ENCODE data around the gene TASL. TPM values are rescaled to one million over a fixed set of nuclear protein-coding genes. Genes with fewer than 3 reads are reported as not detected.
A peak's percentile ranks its signal among the peaks of the same experiment; 100 is the strongest.

TASL gene
- total RNA-seq, 2 experiments from 2014 or later: 4.2 to 4.3 TPM

DNA sequence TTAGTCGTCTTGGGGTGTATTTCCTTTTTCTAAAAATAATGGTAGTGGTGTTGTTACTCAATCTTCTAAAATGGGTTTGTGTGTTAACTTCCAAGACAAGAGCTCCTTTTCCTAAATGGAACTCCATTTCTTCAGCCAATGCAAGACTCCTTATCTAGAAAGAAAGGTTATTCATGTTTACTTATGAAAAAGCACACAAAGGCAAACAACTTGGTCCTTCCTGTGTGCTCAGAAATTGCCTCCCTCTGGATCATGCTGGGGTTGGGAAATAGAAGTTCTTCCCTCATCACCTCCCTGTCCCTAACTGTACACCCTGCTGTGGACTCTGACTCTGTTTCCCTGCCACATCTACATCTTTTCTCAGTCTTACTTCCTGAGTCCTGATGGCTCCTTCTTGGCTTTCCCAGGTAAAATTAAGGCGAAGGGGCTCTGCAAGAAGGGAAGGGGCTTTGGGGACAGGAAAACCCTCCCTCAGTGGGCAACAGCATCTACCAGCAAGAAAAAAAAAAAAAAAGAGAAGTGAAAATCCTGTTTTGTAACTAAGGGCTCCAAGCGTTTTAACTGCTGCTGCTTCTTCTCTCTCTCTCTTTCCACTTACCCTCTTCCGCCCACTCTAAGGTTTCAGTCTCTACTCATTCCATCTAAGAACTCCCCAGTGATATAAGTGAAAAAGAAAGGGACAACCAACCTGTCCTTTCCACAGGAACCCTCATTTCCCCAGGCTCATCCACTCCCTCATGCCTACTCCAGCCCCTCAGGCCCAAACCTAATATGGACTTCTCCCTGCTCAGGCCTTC, 19.8 kb upstream of the TASL start:
- Mint-ChIP-seq H3K4me1 (peaks cover 9% of the 10 kb centered on the region), H3K36me3 (ENCODE audit: low read depth) (no peaks in the 10 kb centered on the region), H3K4me3 (no peak overlapping the region), H3K27ac (no peak overlapping the region), H3K9me3 (no peaks in the 10 kb centered on the region), H3K27me3 (no peaks in the 10 kb centered on the region)
- POLR2A ChIA-PET: no interaction called here
- DNase-seq: no peak
- CTCF ChIA-PET: no interaction called here

- no peaks in the 10 kb centered on the region for H3K27me3 Mint-ChIP-seq
- ChIA-PET CTCF (interaction anchor here (1.6 to 3.0 kb wide), 2 partner anchors 21 to 24 kb away, joined by 6 to 15 read pairs; no protein-coding TSS in a partner anchor), POLR2A (no interaction called here)
- no peak overlapping the region for H3K4me3 Mint-ChIP-seq
- peak; percentile 30 for DNase-seq
- H3K27ac Mint-ChIP-seq: no peak overlapping the region
- H3K36me3 Mint-ChIP-seq (ENCODE audit: low read depth): no peaks in the 10 kb centered on the region
- H3K9me3 Mint-ChIP-seq: no peaks in the 10 kb centered on the region
- peaks cover 9% of the 10 kb centered on the region for H3K4me1 Mint-ChIP-seq
Observed at GRCh38 chrX:30593440-30594200, 16.1 kb upstream of the TASL start.

DNA sequence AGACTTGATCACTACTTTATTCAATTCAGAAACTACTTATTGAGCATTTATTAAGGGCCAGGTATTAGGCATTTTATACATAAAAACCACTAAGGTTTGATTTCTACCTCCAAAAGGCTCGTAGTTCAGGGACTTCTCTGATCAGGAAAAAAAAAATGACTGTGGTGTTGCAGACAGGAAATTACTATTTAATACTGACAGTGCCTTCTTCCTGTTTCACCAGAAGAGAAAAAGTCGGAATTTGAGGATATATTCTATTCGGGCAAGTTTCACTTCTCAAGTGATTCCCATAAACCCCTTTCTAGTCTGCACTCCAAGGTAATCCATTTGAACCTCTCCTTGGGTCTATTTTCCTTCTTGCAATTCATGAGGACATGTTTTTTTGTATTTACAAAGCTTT, 15.3 kb upstream of the TASL start:
- ChIA-PET CTCF (interaction anchor here (3.0 kb wide), 1 partner anchor 23 kb away, joined by 15 read pairs; no protein-coding TSS in a partner anchor), POLR2A (no interaction called here)
- Mint-ChIP-seq H3K4me3 (no peak overlapping the region), H3K27ac (no peak overlapping the region), H3K4me1 (peaks cover 9% of the 10 kb centered on the region), H3K36me3 (ENCODE audit: low read depth) (no peaks in the 10 kb centered on the region), H3K9me3 (no peaks in the 10 kb centered on the region), H3K27me3 (no peaks in the 10 kb centered on the region)
- no peak for DNase-seq

DNA sequence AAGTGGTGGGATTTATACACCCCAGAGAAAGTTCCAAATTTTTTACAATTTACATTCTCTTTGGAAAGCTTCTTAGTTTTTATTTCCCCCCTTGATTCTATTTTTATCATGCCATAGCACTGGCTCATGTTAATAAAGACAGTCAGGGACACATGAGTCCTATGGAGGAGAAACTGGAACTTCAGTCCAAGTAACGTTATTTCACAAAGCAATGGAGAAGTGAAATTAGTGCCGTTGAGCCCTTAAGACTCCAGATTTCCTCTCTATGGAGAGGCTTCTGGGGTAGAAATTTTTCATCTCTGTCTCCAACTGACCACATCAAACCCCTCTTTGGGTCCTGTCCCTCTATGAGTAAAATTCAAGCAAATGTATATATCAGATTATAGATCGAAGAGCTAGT, 12.8 kb upstream of the TASL start:
- DNase-seq: no peak
- CTCF ChIA-PET: no interaction called here
- Mint-ChIP-seq H3K4me3 (no peak overlapping the region), H3K27me3 (no peaks in the 10 kb centered on the region), H3K27ac (no peak overlapping the region), H3K36me3 (ENCODE audit: low read depth) (no peaks in the 10 kb centered on the region), H3K4me1 (no peaks in the 10 kb centered on the region), H3K9me3 (no peaks in the 10 kb centered on the region)
- POLR2A ChIA-PET: no interaction called here

GRCh38 chrX:30589146-30589888, 11.8 kb upstream of the TASL start:
- ChIA-PET CTCF (no interaction called here), POLR2A (no interaction called here)
- H3K27me3 Mint-ChIP-seq: no peaks in the 10 kb centered on the region
- no peaks in the 10 kb centered on the region for H3K4me1 Mint-ChIP-seq
- H3K27ac Mint-ChIP-seq: no peak overlapping the region
- no peak overlapping the region for H3K4me3 Mint-ChIP-seq
- no peaks in the 10 kb centered on the region for H3K36me3 Mint-ChIP-seq (ENCODE audit: low read depth)
- no peaks in the 10 kb centered on the region for H3K9me3 Mint-ChIP-seq
- DNase-seq: no peak

GRCh38 chrX:30586516-30586915, 8.9 kb upstream of the TASL start:
- H3K27ac Mint-ChIP-seq: no peak overlapping the region
- no peaks in the 10 kb centered on the region for H3K4me1 Mint-ChIP-seq
- CTCF ChIA-PET: no interaction called here
- DNase-seq: no peak
- POLR2A ChIA-PET: no interaction called here
- no peaks in the 10 kb centered on the region for H3K9me3 Mint-ChIP-seq
- H3K36me3 Mint-ChIP-seq (ENCODE audit: low read depth): no peaks in the 10 kb centered on the region
- no peak overlapping the region for H3K4me3 Mint-ChIP-seq
- H3K27me3 Mint-ChIP-seq: no peaks in the 10 kb centered on the region

DNA sequence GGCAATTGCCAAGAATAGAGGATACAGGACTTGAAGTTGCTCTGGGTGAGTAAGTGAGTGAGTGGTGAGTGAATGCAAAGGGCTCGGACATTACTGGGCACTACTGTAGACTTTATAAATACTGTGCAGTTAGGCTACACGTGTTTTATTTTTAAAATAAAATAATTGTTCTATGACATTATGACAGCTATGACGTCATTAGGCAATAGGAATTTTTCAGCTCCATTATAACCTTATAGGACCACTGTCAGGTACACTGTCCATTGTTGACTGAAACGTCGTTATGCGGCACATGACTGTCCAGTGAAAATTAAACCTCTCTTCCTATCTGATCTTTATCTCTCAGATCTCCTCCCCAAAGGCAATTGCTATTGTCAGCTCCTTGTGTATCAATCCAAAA, 5.1 kb upstream of the TASL start:
- DNase-seq: no peak
- CTCF ChIA-PET: no interaction called here
- no peak overlapping the region for H3K4me3 Mint-ChIP-seq
- H3K27ac Mint-ChIP-seq: no peak overlapping the region
- H3K9me3 Mint-ChIP-seq: peaks cover 2% of the 10 kb centered on the region
- no peaks in the 10 kb centered on the region for H3K36me3 Mint-ChIP-seq (ENCODE audit: low read depth)
- POLR2A ChIA-PET: no interaction called here
- H3K27me3 Mint-ChIP-seq: no peaks in the 10 kb centered on the region
- no peaks in the 10 kb centered on the region for H3K4me1 Mint-ChIP-seq

- POLR2A ChIA-PET: no interaction called here
Observed at GRCh38 chrX:30580641-30581040, 3.1 kb upstream of the TASL start.

GRCh38 chrX:30576881-30577280, 685 bp downstream of the TASL start:
- Mint-ChIP-seq H3K27ac (peak overlapping the region; percentile 95), H3K4me1 (peaks cover 20% of the 10 kb centered on the region), H3K4me3 (peak overlapping the region; percentile 83), H3K9me3 (peaks cover 2% of the 10 kb centered on the region), H3K27me3 (no peaks in the 10 kb centered on the region), H3K36me3 (ENCODE audit: low read depth) (peaks cover 10% of the 10 kb centered on the region)
- ChIA-PET CTCF (interaction anchor here (1.0 to 1.2 kb wide), 2 partner anchors 11 to 313 kb away, joined by 3 to 4 read pairs; partner anchors contain the start of gene TAB3), POLR2A (interaction anchor here (0.8 to 2.0 kb wide), 6 partner anchors 8 to 313 kb away, joined by 3 to 11 read pairs (median 6); partner anchors contain the start of gene TAB3)
- no peak for DNase-seq

More at GRCh38 chrX:30580641-30581040, 3.1 kb upstream of the TASL start:
- no peak for DNase-seq
- peaks cover 2% of the 10 kb centered on the region for H3K9me3 Mint-ChIP-seq
- no peaks in the 10 kb centered on the region for H3K36me3 Mint-ChIP-seq (ENCODE audit: low read depth)
- H3K4me3 Mint-ChIP-seq: no peak overlapping the region
- CTCF ChIA-PET: no interaction called here
- peaks cover 2% of the 10 kb centered on the region for H3K4me1 Mint-ChIP-seq
- H3K27ac Mint-ChIP-seq: no peak overlapping the region
- no peaks in the 10 kb centered on the region for H3K27me3 Mint-ChIP-seq

GRCh38 chrX:30573125-30573524, 4.4 kb downstream of the TASL start:
- Mint-ChIP-seq H3K9me3 (no peaks in the 10 kb centered on the region), H3K27ac (no peak overlapping the region), H3K4me3 (no peak overlapping the region), H3K4me1 (peaks cover 29% of the 10 kb centered on the region), H3K36me3 (ENCODE audit: low read depth) (peaks cover 13% of the 10 kb centered on the region), H3K27me3 (no peaks in the 10 kb centered on the region)
- ChIA-PET POLR2A (no interaction called here), CTCF (interaction anchor here (1.7 kb wide), 1 partner anchor 21 kb away, joined by 6 read pairs; no protein-coding TSS in a partner anchor)
- DNase-seq: no peak

GRCh38 chrX:30572678-30573077, 4.9 kb downstream of the TASL start:
- no peak for DNase-seq

GRCh38 chrX:30572004-30572403, 5.6 kb downstream of the TASL start:
- Mint-ChIP-seq H3K27ac (no peak overlapping the region), H3K4me1 (peaks cover 30% of the 10 kb centered on the region), H3K9me3 (no peaks in the 10 kb centered on the region), H3K36me3 (ENCODE audit: low read depth) (peaks cover 14% of the 10 kb centered on the region), H3K27me3 (no peaks in the 10 kb centered on the region), H3K4me3 (no peak overlapping the region)
- ChIA-PET POLR2A (no interaction called here), CTCF (interaction anchor here (1.7 kb wide), 1 partner anchor 22 kb away, joined by 6 read pairs; no protein-coding TSS in a partner anchor)
- DNase-seq: no peak

More at GRCh38 chrX:30572678-30573077, 4.9 kb downstream of the TASL start:
- peaks cover 14% of the 10 kb centered on the region for H3K36me3 Mint-ChIP-seq (ENCODE audit: low read depth)
- ChIA-PET CTCF (interaction anchor here (1.7 kb wide), 1 partner anchor 21 kb away, joined by 6 read pairs; no protein-coding TSS in a partner anchor), POLR2A (no interaction called here)
- no peaks in the 10 kb centered on the region for H3K9me3 Mint-ChIP-seq
- H3K4me1 Mint-ChIP-seq: peaks cover 30% of the 10 kb centered on the region
- H3K27me3 Mint-ChIP-seq: no peaks in the 10 kb centered on the region
- H3K27ac Mint-ChIP-seq: no peak overlapping the region
- no peak overlapping the region for H3K4me3 Mint-ChIP-seq

DNA sequence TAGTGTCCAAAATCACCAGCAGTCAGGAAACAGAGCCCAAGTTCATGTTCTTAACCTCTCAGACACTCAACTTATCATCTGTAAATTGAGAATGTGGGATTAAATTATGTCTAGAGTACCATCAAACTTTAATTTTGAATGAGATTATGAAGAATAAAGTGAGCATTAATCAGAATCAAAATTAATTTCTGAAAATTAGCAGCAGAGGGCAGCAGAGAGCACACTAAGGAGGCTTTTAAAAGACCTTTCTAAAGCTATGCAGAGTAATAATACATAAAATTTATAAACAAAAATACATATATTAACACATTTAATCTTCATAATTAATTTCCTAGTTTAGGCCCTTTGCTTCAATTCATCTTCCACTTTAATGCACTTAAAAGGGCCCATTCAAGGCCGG, 7.1 kb downstream of the TASL start:
- peaks cover 14% of the 10 kb centered on the region for H3K36me3 Mint-ChIP-seq (ENCODE audit: low read depth)
- peaks cover 28% of the 10 kb centered on the region for H3K4me1 Mint-ChIP-seq
- H3K4me3 Mint-ChIP-seq: no peak overlapping the region
- no peaks in the 10 kb centered on the region for H3K27me3 Mint-ChIP-seq
- ChIA-PET POLR2A (no interaction called here), CTCF (interaction anchor here (0.7 to 2.3 kb wide), 6 partner anchors 10 to 385 kb away, joined by 3 to 15 read pairs (median 5); no protein-coding TSS in a partner anchor)
- DNase-seq: no peak
- no peaks in the 10 kb centered on the region for H3K9me3 Mint-ChIP-seq
- H3K27ac Mint-ChIP-seq: no peak overlapping the region
